Fibroblast of lung (primary cell): ENCODE data around the gene CFAP410.

Experiments
- EZH2 ChIP-seq: IDR thresholded peaks from 2 replicates; pipeline ENCODE4 v1.5.1; 2012; ENCODE audit warnings: low read length, control low read depth, mild to moderate bottlenecking; ENCODE audit errors: missing control alignments
- TF ChIP-seq, protein P1 (sequence below), 2 donors: IDR thresholded peaks in 1 of 2; conservative IDR thresholded peaks in 1 of 2; 1 replicate in 1 of 2; 2 replicates in 1 of 2; pipeline ENCODE4 v1.5.1; 2011 to 2012; ENCODE audit warnings: low read length in 2 of 2, control low read depth in 1 of 2, inconsistent platforms in 1 of 2, low read depth in 1 of 2, mild to moderate bottlenecking in 1 of 2

- TF ChIP-seq, protein P1, sequence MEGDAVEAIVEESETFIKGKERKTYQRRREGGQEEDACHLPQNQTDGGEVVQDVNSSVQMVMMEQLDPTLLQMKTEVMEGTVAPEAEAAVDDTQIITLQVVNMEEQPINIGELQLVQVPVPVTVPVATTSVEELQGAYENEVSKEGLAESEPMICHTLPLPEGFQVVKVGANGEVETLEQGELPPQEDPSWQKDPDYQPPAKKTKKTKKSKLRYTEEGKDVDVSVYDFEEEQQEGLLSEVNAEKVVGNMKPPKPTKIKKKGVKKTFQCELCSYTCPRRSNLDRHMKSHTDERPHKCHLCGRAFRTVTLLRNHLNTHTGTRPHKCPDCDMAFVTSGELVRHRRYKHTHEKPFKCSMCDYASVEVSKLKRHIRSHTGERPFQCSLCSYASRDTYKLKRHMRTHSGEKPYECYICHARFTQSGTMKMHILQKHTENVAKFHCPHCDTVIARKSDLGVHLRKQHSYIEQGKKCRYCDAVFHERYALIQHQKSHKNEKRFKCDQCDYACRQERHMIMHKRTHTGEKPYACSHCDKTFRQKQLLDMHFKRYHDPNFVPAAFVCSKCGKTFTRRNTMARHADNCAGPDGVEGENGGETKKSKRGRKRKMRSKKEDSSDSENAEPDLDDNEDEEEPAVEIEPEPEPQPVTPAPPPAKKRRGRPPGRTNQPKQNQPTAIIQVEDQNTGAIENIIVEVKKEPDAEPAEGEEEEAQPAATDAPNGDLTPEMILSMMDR (conservative IDR thresholded peaks at IDR 0.05 in 1 of 2, IDR thresholded peaks at IDR 0.05 in 1 of 2; ENCODE audit: low read depth in 1 of 2, low read length in 2 of 2) = no peak
- TF ChIP-seq EZH2 = no peak
These were observed 38.0 kb downstream of the CFAP410 start for GRCh38 chr21:44301141-44301540.
